HepG2 (cell line): Measurements from ENCODE around the gene GPLD1. TPM values are rescaled to one million over a fixed set of nuclear protein-coding genes. Genes with fewer than 3 reads are reported as not detected.
A peak's percentile ranks its signal among the peaks of the same experiment; 100 is the strongest.

Experiments used
- ATM ChIP-seq: fragments of 450-650 bp; IDR thresholded peaks from 2 replicates; pipeline ENCODE4 v1.7.1; 2017; ENCODE audit warnings: mild to moderate bottlenecking, borderline replicate concordance
- GABPB1 ChIP-seq: IDR thresholded peaks from 2 replicates; pipeline ENCODE4 v1.6.1; 2016; ENCODE audit warnings: mild to moderate bottlenecking, missing genetic modification reagents, moderate library complexity, missing compliant biosample characterization
- KMT2B ChIP-seq: IDR thresholded peaks from 2 replicates; pipeline ENCODE4 v1.6.1; 2016; ENCODE audit warnings: missing genetic modification reagents, missing compliant biosample characterization
- POLR2A ChIP-seq, 2 experiments: IDR thresholded peaks; 2 replicates each; pipeline ENCODE4 v1.6.1; 2011; ENCODE audit warnings: low read depth in 2 of 2, low read length in 2 of 2, mild to moderate bottlenecking in 1 of 2, moderate library complexity in 1 of 2; ENCODE audit not compliant: insufficient read depth in 1 of 2
- XBP1 ChIP-seq: sonication (generic); formaldehyde crosslinking; IDR thresholded peaks from 2 replicates; pipeline ENCODE4 v1.5.0; 2020; ENCODE audit warnings: missing genetic modification reagents
- ZNF792 ChIP-seq: IDR thresholded peaks from 2 replicates; pipeline ENCODE4 v1.6.1; 2016
- ZNF850 ChIP-seq: sonication (generic); formaldehyde crosslinking; conservative IDR thresholded peaks from 2 replicates; pipeline ENCODE4 v1.9.0; 2021; ENCODE audit warnings: mild to moderate bottlenecking, missing genetic modification reagents
- polyA plus RNA-seq, 8 experiments: library from polyadenylated mRNA; depleted of rRNA in 3 of 8; stranded (reverse) in 7 of 8; unstranded in 1 of 8; fragments of >200 nt; fragmentation: Illumina TruSeq in 4 of 8; extraction: Trizol in 4 of 8; gene quantifications; 2 replicates each; pipeline versions ENCODE4 v1.2.1 to v1.2.3, GENCODE V29; 2011 to 2016; ENCODE audit warnings: low read depth in 4 of 8, missing spikeins in 1 of 8, mixed read lengths in 1 of 8; ENCODE audit not compliant: insufficient read depth in 1 of 8
- total RNA-seq, 5 experiments: library from RNA; depleted of rRNA; stranded (reverse); fragments of >200 nt; fragmentation: Illumina TruSeq; extraction: Trizol; gene quantifications; 2 replicates each; pipeline ENCODE4 v1.2.3, GENCODE V29; 2016; ENCODE audit warnings: low read depth in 1 of 5
- TF ChIP-seq, protein P1 (sequence below): sonication (generic); formaldehyde crosslinking; IDR thresholded peaks from 2 replicates; pipeline ENCODE4 v1.4.0; 2020; ENCODE audit warnings: missing genetic modification reagents
- TF ChIP-seq, protein P2 (sequence below): sonication (generic); formaldehyde crosslinking; IDR thresholded peaks from 2 replicates; pipeline ENCODE4 v1.4.0; 2020; ENCODE audit warnings: low read depth, mild to moderate bottlenecking, missing genetic modification reagents
- TF ChIP-seq, protein P3 (sequence below): sonication (generic); formaldehyde crosslinking; IDR thresholded peaks from 2 replicates; pipeline ENCODE4 v1.4.0; 2020; ENCODE audit warnings: mild to moderate bottlenecking, missing genetic modification reagents

The GPLD1 gene
- total and polyA plus RNA-seq, 2 of the 13 experiments (the other 11 are each of a cell fraction or from before 2014, with no cell fraction given), result 6.2 to 7.6 TPM

DNA sequence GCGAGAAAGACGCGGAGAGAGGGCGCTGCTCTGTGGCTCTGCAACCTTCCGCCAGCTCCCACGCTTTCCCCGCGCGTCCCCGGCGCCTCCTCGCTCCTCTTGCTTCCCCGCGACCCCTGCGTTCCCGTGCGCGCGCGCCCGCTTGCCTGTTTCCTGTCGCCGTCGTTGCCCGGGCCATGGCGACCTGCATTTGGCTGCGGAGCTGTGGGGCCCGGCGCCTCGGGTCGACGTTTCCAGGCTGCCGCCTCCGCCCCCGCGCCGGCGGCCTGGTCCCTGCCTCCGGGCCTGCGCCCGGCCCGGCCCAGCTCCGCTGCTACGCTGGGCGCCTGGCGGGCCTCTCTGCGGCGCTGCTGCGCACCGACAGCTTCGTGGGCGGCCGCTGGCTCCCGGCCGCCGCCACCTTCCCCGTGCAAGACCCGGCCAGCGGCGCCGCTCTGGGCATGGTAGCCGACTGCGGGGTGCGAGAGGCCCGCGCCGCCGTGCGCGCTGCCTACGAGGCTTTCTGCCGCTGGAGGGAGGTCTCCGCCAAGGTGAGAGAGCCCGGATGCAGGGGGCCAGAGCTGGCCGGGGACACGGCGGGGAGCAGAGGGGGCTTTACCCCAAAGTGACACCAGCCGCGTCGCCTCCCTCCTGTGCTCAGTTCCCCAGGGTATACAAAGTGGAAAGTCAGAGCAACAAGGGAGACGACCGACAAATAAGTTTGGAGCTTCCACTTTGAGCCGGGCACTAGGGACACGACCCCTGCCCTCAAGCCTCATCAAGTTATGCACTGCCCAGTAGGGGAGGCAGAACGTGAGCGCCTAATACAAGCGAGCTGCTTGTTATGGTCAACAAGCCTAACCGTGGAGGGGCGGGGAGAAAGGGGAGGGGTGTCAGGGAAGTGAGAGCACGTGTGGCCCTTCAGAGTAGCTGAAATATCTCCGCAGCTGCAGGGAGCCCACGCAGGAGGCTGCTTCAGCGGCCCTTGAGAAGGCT is 5.7 kb upstream of the GPLD1 start, which contains the start of gene ALDH5A1 (continued):
- TF ChIP-seq XBP1 (CRISPR knock-in tag), result 0 out of 2 replicates have a peak, but pooled peaks have one; percentile 65
- no peak for TF ChIP-seq ZNF850
- TF ChIP-seq ATM, result no peak
- peak; percentile 89 for TF ChIP-seq KMT2B
- TF ChIP-seq POLR2A (IDR thresholded peaks at IDR 0.05; ENCODE audit: insufficient read depth in 1 of 2, low read depth in 2 of 2, low read length in 2 of 2), result peak; percentile 80 to 87
- peak; percentile 82 for TF ChIP-seq GABPB1
- TF ChIP-seq, protein P1, sequence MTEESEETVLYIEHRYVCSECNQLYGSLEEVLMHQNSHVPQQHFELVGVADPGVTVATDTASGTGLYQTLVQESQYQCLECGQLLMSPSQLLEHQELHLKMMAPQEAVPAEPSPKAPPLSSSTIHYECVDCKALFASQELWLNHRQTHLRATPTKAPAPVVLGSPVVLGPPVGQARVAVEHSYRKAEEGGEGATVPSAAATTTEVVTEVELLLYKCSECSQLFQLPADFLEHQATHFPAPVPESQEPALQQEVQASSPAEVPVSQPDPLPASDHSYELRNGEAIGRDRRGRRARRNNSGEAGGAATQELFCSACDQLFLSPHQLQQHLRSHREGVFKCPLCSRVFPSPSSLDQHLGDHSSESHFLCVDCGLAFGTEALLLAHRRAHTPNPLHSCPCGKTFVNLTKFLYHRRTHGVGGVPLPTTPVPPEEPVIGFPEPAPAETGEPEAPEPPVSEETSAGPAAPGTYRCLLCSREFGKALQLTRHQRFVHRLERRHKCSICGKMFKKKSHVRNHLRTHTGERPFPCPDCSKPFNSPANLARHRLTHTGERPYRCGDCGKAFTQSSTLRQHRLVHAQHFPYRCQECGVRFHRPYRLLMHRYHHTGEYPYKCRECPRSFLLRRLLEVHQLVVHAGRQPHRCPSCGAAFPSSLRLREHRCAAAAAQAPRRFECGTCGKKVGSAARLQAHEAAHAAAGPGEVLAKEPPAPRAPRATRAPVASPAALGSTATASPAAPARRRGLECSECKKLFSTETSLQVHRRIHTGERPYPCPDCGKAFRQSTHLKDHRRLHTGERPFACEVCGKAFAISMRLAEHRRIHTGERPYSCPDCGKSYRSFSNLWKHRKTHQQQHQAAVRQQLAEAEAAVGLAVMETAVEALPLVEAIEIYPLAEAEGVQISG (CRISPR knock-in tag), result peak; percentile 32
- TF ChIP-seq ZNF792, result no peak; the same call in none of the 2 replicates
- TF ChIP-seq, protein P2, sequence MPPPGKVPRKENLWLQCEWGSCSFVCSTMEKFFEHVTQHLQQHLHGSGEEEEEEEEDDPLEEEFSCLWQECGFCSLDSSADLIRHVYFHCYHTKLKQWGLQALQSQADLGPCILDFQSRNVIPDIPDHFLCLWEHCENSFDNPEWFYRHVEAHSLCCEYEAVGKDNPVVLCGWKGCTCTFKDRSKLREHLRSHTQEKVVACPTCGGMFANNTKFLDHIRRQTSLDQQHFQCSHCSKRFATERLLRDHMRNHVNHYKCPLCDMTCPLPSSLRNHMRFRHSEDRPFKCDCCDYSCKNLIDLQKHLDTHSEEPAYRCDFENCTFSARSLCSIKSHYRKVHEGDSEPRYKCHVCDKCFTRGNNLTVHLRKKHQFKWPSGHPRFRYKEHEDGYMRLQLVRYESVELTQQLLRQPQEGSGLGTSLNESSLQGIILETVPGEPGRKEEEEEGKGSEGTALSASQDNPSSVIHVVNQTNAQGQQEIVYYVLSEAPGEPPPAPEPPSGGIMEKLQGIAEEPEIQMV, result peak; percentile 67
- TF ChIP-seq, protein P3, sequence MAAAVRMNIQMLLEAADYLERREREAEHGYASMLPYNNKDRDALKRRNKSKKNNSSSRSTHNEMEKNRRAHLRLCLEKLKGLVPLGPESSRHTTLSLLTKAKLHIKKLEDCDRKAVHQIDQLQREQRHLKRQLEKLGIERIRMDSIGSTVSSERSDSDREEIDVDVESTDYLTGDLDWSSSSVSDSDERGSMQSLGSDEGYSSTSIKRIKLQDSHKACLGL (CRISPR knock-in tag), result no peak; the same call in 1 of the 2 replicates
